ENCODE measurements around the gene TMEM54. TPM values are rescaled to one million over a fixed set of nuclear protein-coding genes. Genes with fewer than 3 reads are reported as not detected.

Gene TMEM54
- total and polyA plus RNA-seq, 9 of the 15 experiments (the other 6 are each of a cell fraction or from before 2014, with no cell fraction given): 1.00 to 16.2 (median 8.2) TPM

DNA sequence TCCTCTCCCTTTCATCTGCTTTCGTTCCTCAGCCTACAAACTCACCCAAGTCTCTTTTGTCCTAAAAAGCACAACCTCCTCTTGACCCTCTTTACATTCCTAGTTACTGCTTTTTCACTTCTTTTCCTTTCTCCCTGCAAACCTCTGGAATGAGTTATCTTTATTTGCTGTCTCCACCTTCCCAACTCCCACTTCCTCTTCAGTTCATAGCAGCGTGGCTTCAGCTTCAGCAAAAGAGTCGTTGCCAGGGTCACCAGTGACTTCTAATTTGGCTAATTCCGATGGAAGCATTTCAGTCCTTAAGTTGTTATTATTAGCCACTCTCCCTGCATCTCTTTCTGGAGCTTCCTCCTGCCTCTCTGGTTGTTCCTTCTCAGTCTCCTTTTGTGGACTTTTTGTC is 6.2 kb upstream of the TMEM54 start (continued):
- TF ChIP-seq, protein P1, sequence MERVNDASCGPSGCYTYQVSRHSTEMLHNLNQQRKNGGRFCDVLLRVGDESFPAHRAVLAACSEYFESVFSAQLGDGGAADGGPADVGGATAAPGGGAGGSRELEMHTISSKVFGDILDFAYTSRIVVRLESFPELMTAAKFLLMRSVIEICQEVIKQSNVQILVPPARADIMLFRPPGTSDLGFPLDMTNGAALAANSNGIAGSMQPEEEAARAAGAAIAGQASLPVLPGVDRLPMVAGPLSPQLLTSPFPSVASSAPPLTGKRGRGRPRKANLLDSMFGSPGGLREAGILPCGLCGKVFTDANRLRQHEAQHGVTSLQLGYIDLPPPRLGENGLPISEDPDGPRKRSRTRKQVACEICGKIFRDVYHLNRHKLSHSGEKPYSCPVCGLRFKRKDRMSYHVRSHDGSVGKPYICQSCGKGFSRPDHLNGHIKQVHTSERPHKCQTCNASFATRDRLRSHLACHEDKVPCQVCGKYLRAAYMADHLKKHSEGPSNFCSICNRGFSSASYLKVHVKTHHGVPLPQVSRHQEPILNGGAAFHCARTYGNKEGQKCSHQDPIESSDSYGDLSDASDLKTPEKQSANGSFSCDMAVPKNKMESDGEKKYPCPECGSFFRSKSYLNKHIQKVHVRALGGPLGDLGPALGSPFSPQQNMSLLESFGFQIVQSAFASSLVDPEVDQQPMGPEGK (CRISPR knock-in tag; IDR thresholded peaks at IDR 0.05; ENCODE audit: borderline replicate concordance): no peak
- TF ChIP-seq ESRRB (CRISPR knock-in tag; IDR thresholded peaks at IDR 0.05; ENCODE audit: borderline replicate concordance) (no peak), SRSF7 (optimal IDR thresholded peaks at IDR 0.05; ENCODE audit: low read depth, low read length) (no peak), CHCHD3 (CRISPR knock-in tag; IDR thresholded peaks at IDR 0.05) (no peak), ZBTB17 (CRISPR knock-in tag; IDR thresholded peaks at IDR 0.05) (no peak), RHOXF2B (CRISPR knock-in tag; conservative IDR thresholded peaks at IDR 0.05) (no peak), MEIS2 (IDR thresholded peaks at IDR 0.05; ENCODE audit: partially characterized antibody) (no peak), NFIC (IDR thresholded peaks at IDR 0.05) (no peak), ZNF253 (CRISPR knock-in tag; conservative IDR thresholded peaks at IDR 0.05) (no peak), ZNF589 (CRISPR knock-in tag; IDR thresholded peaks at IDR 0.05; ENCODE audit: low read depth) (no peak), ETV6 (IDR thresholded peaks at IDR 0.05; ENCODE audit: borderline replicate concordance in 1 of 2, low read depth in 2 of 2, low read length in 1 of 2) (no peak), ETV6 (CRISPR knock-in tag; IDR thresholded peaks at IDR 0.05; ENCODE audit: borderline replicate concordance) (no peak), ZNF282 (CRISPR knock-in tag; IDR thresholded peaks at IDR 0.05) (no peak), RB1 (IDR thresholded peaks at IDR 0.05; ENCODE audit: low read depth) (no peak), ZNF124 (CRISPR knock-in tag; IDR thresholded peaks at IDR 0.05) (no peak), PHB (CRISPR knock-in tag; IDR thresholded peaks at IDR 0.05) (no peak), KLF10 (CRISPR knock-in tag; IDR thresholded peaks at IDR 0.05) (no peak), BMI1 (IDR thresholded peaks at IDR 0.05; ENCODE audit: low read length) (peak; percentile 23; the same call in 1 of the 2 replicates), XRCC3 (IDR thresholded peaks at IDR 0.05) (no peak), MYNN (IDR thresholded peaks at IDR 0.05) (peak; percentile 100), MYNN (CRISPR knock-in tag; IDR thresholded peaks at IDR 0.05) (peak; percentile 97), ZNF583 (CRISPR knock-in tag; IDR thresholded peaks at IDR 0.05) (no peak), FOXJ2 (tag; IDR thresholded peaks at IDR 0.05) (no peak), ZNF3 (CRISPR knock-in tag; IDR thresholded peaks at IDR 0.05) (no peak), RNF2 (IDR thresholded peaks at IDR 0.05) (no peak), ELF1 (tag; IDR thresholded peaks at IDR 0.05) (no peak), FOXP4 (CRISPR knock-in tag; IDR thresholded peaks at IDR 0.05; ENCODE audit: borderline replicate concordance) (no peak), ZNF77 (CRISPR knock-in tag; IDR thresholded peaks at IDR 0.05) (no peak), STAG1 (CRISPR knock-in tag; IDR thresholded peaks at IDR 0.05; ENCODE audit: borderline replicate concordance) (no peak), KDM4B (IDR thresholded peaks at IDR 0.05; ENCODE audit: borderline replicate concordance in 2 of 2, low read depth in 1 of 2) (no peak)

All from K562 (cell line).